GM18868 (cell line): ENCODE results near the gene MALL.
"Not testable (repeated sequence)": the region's sequence is repeated elsewhere in the genome, so short reads cannot be mapped to it uniquely, and the experiment has no call there.

ENCODE experiments used
- ATAC-seq: cut with Tn5 transposase; IDR thresholded peaks from one replicate; pipeline ENCODE4 v1.9.1; 2021; ENCODE audit warnings: mild to moderate bottlenecking, moderate library complexity; ENCODE audit not compliant: unreplicated experiment

Gene MALL

DNA sequence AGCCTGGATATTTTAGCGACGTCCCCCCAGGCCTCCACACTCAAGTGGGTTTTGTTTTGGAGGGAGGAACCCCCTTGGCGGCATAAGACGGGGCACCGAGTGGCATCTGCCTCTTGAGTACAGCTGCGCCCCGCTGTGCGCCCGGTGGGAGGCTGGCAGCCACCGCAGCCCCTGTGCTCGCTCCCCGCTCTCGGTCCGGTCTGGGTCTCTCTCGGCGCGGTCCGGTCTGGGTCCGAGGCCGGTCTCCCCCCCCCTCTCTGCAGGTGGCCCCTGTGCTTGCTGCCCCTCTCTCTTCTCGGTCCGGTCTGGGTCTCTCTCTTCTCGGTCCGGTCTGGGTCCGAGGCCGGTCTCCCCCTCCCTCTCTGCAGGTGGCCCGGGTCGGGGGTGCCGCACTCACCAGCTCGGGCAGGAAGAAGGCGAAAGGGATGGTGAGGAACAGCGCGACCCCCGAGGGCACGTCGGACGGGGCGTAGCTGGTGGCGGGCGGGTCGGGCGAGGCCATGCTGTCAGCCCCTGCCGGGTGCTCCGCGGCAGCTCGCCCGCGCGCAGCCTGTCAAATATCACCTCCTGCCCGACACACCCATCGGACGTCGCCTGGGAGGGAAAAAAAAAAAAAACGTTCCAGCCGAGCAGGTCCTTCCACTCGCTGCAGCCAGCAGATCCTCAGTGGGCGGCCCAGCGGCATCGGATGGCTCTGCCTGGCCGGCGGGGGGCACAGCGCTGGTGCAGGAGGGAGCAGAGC lies at the start of gene MALL:
TSS of gene MALL (minus strand) at position 532 of the 742 bp plus-strand sequence. CDS start at position 502, 30 bp downstream.
- ATAC-seq: no peak

DNA sequence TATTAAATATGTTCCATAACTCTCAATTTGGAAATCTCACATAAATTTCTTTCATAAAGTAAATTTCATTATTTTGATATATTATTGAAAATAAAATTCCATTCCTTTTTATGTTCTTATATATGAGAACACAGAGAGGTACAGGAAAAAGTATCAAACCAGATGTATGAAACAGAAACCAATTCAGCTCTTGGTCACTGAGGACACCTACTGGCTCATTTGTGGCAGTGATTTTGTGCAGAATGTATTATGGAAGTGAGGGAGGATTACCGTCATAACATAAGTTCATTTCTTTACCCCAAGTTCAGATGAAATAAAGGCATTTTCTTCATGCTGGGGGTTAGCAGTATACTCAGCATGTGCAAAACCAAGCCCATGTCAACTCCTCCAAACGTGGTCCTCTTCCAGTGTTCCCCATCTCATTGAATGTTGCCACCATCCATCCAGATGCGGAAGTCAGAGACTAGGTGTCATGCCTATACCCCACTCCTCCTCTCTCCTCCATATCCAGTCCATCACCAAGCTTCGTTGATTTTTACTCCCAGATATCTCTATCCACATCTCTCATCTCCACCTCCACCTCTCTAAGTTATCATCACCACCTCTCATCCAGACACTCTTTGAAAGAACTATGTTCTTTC lies 41.7 kb upstream of the MALL start:
- peak; percentile 72 for ATAC-seq

DNA sequence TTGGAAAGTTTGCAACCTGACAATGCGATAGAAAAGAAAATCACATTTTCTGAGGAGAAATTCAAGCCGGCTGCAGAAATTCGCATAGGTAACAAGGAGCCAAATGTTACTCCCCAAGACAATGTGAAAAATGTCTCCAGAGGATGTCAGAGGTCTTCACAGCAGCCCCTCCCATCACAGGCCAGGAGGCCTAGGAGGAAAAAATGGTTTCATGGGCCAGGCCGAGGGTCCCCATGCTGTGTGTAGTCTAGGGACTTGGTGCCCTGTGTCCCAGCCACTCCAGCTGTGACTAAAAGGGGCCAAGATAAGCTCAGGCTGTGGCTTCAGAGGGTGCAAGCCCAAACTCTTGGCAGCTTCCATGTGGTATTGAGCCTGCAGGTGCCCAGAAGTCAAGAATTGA lies 39.2 kb upstream of the MALL start:
- ATAC-seq: not testable (repeated sequence)

DNA sequence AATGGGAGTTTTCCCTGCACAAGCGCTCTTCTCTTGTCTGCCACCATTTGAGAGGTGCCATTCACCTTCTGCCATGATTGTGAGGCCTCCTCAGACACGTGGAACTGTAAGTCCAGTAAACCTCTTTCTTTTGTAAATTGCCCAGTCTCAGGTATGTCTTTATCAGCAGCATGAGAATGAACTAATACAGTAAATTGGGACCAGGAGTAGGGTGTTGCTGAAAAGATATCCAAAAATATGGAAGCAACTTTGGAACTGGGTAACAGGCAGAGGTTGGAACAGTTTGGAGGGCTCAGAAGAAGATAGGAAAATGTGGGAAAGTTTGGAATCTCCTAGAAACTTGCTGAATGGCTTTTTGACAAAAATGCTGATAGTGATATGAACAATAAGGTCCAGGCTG lies 38.6 kb upstream of the MALL start:
- ATAC-seq: not testable (repeated sequence)

DNA sequence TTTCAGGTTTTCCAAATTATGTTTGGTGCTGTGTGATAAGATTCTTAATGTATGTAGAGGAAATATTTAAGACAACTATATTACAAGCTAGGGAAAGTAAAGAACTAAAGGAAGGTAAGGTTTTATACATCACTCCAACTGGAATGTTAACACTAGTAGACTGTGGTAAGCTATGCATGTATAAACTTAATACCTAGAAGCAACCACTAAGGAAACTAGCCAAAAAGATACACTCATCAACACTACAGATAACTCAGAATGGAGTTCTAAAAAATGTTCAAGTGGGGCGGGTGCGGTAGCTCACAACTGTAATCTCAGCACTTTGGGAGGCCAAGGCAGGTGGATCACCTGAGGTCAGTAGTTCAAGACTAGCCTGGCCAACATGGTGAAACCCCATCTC lies 37.8 kb upstream of the MALL start:
- ATAC-seq: no peak

DNA sequence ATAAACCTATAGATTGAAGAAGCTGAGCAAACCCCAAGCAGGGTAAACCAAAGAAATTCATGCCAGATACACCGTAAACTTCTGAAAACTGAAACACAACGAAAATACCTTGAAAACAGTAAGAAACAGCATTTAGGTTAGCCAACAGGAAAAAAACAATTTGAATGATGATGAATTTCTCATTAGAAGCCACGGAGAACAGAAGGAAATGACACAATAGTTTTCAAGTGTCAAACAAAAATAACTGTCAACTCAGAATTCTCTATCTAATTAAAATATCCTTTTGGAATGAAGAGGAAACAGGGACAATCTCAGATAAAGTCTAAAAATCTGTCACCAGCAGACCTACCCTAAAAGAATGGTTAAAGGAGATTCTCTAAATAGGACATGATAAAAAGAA lies 37.3 kb upstream of the MALL start:
- ATAC-seq: no peak

DNA sequence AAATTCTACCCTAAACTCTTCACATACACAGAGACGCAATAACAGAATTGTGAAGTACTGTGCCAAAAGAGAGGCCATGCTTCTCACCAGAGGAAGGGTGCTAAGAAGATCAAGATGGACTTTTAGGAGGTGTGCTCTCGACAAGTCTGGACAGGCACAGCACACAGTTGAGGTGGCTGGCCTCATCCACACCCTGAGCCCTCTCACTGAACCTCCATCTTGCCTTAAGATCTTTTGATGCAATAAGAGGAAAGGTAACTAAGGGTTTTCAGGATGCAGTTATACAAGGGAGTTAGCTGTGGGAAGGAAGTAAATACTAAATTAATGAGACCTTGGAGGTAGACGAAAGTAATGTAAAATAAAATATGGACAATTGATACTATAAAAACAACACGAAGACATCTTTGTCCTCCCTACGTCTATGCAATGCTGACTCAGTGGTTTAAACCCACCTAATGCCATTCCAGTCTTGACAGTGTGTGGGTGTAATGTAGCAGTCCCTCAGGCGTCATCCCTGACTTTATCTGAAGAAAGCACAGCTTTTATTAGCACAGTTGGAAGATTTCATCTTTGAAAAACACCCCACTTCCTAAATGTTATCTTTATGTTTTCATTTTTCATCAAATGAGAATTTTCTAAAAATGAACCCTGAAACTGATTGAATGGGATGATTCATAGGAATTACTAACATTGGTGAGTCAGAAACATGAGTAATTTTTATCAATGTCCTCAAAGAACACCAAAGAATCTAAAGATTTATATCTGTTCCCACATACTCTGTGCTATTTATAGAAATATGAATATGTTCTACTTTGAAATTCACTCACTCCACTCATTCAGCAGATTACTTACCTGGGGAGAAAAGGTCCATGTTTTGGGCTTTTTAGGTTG lies 34.0 kb upstream of the MALL start:
- no peak for ATAC-seq

DNA sequence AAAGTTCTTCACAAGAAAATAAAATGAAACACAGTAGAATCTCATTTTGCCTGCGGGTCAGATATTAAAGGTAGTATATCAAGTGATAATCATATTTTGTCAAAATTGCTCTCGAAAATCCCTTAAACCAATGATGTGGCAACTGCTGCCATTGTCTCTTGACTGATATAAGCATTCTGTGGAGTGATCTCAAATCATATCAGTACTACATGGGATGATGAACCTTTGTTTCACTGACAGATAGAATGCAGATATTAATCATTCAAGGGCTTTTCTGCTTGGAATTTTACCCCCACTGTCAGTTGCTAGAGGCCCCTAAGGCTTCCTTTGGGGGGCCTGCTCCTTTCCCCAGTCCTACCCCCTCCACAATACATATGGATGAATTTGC lies 31.3 kb upstream of the MALL start:
- no peak for ATAC-seq

DNA sequence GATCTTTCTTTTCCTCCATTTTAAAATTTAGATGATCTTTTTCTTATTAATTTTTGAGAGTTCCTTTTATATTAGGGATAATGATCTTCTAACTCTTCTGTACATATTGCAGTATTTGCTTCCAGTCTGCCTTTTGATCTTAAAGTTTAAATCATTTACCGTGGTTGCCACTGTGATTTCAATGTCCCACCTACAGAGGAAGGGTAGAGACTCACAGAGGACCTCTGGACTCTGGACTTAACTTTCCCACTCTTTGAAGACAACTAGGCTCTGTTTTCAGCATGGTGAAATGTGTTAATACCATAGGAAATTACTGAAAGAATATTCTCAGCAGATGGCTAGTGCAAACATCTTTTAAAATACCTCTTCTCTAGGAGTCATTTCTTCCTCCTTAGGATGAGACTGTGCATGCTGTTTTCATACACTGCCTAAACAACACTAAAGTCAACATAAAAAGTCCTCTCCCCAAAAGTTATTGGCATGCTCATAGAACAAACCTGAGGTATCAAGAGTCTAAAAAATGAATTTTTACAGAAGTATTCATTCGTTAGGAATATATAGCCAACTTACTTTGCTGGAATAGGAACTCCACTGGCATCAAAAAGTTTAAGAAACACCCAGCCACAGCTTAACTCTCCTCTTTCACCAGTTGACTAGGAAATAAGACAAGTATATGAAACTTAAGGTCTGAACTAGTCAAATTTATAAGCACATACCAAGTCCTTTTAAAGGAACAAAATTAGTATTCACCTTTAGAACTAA lies 30.7 kb upstream of the MALL start:
- ATAC-seq: no peak

DNA sequence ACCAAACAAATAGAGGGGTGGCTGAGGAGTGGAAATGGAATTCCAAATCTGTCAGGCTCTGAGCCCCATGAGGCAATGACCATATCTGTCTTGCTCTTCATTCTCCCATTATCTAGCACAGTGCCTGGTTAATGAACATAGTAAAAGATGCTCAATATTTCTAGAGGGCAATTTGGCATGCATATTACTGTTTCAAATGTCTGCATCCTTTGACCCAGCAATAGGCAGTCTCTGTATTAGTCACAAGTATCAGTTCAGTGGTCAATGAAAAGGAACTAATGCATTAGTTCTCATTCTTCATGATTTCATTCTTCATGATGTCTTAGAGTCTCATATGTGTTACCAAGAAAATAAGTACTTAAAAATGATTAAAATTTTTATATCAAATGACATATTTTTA lies 28.4 kb upstream of the MALL start:
- no peak for ATAC-seq

DNA sequence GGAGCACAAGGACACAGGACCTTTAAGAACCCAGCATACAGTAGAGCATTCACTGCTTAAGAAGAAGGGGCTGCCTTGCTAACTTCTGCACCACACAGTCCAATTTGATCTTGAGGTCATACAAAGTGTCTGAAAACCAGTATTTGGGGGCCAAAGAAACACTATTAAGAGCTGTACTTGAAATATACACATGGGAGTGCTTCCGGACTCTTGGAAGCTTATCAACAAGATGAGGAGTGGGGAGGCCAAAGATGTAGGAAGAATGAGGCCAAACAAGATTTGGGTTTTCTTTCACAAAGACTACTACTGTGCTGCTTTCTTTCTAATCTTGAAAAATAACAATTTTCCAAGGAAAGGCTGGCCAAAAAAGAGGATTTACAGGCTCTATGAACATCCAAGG lies 24.8 kb upstream of the MALL start:
- no peak for ATAC-seq

DNA sequence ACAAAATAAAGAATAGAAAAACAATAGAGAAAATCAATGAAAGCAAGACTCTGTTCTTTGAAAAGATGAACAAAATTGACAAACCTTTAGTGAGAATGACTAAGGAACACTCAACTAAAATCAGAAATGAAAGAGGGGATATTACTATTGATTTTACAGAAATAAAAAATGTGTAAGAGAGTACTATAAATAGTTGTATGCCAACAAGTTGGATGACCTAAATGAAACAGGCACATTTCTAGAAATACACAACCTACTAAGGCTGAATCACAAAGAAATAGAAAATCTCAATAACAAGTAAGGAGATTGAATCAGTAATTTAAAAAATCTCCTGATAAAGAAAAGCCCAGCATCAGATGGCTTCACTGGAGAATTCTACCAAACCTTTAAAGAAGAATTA lies 18.4 kb upstream of the MALL start:
- no peak for ATAC-seq

DNA sequence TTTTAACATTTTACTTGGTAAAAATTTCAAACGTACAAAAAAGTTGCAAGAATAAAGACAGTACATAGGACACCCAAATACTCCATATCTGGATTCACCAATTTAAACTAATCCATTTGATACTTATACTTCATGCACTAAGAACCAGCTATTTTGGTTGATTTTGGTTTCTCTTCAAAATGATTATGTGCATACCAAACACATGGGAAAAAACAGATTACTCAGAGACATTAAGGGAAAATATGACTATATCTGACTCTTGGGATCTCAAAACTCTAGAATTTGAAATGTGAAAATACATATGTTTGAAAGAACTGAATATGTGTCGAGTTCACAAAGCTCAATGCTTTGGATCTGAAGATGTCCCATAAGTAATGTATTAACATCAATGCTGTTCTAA lies 15.5 kb upstream of the MALL start:
- no peak for ATAC-seq

DNA sequence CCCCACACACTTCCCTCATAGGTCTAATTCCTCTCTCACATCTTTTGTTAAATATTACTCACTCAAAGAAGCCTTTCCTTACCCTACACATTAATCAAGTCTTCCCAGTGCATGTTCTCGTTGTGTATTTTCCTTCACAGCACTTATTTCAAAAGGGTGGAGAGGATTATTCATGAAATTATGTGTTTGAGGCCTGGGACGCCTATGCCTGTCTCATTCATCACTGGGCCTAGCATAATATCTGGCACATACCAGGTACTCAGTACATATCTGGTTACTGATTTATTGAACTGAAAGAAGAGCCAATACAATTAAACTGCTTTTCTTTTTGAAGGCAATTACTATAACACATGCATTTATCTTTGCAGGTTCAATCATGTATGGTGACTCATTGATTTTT lies 15.1 kb upstream of the MALL start:
- no peak for ATAC-seq

DNA sequence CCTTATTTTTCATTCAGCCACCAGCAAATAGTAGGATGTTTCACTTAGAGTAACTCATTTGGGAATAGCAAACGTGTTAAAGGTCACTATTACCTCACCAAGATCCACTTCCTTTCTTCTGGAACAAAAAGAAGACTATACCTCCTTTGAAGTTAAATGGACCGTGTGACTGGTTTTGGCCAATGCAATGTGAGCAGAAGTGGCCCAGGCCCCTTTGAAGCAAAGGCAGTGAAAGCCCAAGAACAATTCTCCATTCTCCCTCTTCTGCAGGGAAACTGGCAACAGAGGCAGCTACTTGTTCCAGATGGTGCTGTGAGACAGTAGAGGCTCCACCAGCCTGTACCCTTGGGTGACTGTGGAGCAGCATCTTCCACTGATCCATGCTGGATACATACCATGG lies 11.3 kb upstream of the MALL start:
- no peak for ATAC-seq

DNA sequence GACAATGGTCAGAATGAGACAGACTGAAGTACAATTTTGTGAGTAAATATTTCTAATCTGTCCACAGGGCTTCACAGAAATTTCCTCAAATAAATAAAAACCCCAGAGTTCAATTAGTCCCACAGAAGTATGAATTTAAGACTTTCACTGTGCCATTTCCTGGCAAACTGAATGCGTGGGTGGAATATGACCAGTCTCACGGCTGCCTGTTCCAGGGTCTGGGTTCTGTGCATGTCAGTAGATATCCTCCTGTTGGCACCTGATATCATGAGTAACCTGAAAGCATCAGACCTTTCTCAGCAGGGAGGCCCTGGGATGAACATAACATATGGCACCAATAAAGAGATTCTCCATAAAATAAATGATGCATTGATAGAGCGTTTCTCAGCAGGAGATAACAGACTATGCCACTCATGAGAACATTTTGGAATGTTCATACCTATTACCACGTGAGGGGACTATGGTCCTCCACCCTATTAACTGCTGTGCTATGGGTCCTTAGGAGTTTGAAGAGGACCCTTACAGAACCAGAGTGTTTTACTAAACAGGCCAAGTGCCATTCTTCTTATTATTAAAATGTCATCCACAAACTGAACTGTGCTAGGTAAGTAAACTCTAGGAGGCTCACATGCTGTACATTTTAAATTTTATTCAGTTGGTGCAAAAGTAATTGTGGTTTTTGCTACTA lies 10.6 kb upstream of the MALL start:
- ATAC-seq: no peak

DNA sequence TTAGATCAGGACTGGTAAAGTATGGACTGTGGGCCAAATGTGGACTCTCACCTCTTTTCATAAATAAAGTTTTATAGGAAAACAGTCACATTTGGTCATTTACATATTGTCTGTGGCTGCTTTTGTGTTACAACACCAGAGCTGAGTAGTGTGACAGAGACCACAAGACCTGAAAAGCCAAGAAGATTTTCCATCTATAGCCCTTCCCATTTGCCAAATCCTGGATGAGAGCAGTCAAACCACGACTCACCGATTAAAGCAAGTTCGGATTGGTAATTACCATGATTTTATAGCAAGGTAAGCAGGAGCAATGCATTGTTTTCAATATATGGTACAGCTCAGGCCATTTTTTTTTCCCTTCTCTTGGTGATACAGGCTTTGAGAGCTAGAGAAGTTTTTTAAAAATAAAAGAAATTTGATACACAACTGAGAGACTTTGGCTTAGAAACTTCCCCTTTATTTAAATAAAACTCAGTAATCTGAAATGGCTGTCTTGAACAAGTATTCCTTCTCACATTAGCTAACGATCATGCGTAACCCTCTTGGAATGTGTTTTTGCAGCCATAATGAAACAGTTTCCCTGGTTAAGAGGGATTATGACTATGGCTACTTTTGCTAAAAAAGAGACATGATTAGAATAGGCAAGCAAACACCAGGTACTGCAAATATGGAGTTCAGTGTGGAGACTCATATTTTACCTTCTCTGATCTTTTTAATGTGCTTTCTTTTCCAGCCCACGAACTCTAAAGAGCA lies 9.5 kb upstream of the MALL start:
- no peak for ATAC-seq

DNA sequence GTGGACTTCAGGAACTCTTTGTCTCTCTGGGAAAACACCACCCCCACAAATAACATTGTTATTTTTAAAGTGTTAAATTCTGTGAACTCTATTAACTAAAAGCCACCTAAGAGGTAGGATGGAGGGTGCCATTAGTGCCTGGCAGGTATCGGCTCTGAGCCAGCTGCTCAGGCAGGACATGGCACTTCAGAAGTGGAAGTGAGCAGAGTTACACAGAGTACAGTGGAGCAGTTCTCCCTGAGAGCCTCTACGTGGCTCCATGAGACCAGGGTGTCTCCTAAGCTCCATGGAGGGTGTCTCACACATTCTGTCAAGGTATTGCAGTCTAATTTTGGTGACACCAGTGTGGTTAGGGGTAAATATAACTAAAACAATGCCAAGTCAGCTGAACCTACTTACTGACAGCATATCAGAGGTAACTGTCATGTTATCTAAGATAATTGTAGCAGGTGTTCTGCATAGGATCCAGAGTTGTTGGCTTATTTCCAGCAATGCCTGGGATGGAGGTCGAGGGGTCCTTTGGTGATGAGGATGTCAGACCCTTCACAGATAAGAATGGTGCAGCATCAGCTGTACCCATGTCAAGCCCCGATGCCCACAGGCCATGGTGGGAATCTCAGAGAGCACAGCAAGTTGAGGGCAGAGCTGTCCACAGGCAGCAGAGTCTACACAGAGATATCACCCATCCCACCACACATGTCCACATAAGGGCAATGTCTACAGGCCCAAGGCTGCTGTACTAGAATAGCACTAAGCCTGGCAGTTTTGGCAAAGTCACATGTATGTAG lies 8.6 kb upstream of the MALL start:
- ATAC-seq: no peak

DNA sequence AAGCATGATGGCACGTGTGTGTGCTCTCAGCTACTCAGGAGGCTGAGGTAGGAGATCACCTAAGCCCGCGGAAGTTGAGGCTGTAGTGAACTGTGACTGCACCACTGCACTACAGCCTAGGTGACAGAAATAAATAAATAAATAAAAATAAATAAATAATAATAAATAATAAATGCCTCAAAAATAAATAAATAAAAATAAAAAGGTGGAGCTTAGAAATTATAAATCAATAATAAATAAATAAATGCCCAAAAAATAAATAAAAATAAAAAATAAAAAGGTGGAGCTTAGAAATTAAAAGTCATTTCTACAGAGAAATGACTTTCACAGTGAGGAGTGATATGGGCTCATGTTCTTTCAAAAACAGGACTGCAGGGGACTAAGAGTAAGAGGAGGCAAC lies 6.0 kb upstream of the MALL start:
- ATAC-seq: no peak
